Suppressor macrophage (primary cell): ENCODE data around the gene SRGAP2B.
"Not testable (repeated sequence)": the region's sequence is repeated elsewhere in the genome, so short reads cannot be mapped to it uniquely, and the experiment has no call there.

Experiments
- DNase-seq, 4 experiments: peaks; one replicate each; pipeline ENCODE4 v3.0.0-alpha.2; 2020 to 2022

The SRGAP2B gene

GRCh38 chr1:144946525-144947480 lies 148.3 kb downstream of the SRGAP2B start:
- DNase-seq = not testable (repeated sequence)

GRCh38 chr1:144941710-144942109 lies 153.4 kb downstream of the SRGAP2B start:
- DNase-seq = not testable (repeated sequence)

GRCh38 chr1:144940054-144940453 lies 155.1 kb downstream of the SRGAP2B start:
- DNase-seq = not testable (repeated sequence)

DNA sequence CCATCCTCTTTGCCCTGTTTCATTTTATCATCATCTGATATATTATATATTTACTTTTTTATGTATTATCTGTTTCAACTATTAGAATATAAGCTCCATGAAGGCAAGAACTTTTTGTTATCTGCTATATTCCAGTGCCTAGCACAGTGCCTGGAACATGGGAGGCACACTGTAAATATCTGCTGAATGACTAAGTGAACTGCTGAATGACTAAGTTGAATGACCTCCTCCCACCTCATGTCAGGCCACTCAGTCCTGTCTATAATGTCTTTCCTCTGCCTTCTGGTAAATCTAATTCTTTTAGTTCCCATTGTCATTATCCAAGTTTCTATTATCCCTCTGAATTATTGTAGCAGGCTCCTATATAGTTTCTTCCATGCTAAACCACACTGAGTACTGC lies 156.5 kb downstream of the SRGAP2B start:
- not testable (repeated sequence) for DNase-seq

DNA sequence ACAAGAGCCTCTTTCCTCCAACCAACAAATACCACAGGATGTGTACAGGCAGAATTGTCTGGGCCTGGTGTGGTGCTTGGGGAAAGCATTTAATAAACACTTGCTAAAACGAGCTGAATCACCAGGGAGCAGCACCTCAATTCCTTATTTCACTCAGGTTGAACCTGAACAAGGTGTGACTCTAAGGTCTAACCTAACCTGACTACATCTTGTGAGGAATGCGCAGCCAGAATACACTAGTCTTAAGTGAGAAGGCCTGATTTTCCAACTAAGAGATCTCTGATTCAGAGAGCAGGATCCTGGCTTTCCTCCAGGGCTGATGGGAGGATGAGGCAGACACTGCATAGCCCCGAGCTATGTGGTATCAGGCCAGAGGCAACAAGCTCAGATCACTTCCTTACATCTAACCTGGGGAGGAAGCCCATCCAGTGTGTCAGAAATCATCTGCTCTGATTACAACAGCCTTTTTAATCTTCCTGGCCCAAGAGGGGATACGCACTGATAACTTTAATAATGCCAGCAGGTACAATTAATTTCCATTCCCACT lies 158.9 kb downstream of the SRGAP2B start:
- DNase-seq = not testable (repeated sequence)

DNA sequence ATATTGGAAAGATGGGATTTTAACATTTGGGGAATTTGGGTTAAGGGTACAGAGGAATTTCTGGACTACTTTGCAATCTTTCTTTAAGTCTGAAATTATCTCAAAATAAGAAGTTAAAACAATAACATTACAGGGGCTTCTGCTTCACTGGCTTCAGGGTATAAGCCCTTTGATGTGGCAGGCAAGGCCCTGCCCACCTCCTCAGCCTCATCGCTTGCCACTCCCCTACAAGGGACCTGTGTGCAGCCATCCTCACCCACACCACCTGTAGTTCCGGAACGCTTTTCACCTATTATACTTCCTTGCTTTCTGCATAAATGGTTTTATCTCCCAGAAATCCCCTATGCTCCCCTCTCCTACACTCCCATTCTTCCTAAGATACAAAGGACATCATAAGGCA lies 159.8 kb downstream of the SRGAP2B start:
- not testable (repeated sequence) for DNase-seq

GRCh38 chr1:144933014-144933413 lies 162.1 kb downstream of the SRGAP2B start:
- not testable (repeated sequence) for DNase-seq

- DNase-seq = not testable (repeated sequence)
Measured at GRCh38 chr1:144932153-144932552, 163.0 kb downstream of the SRGAP2B start.

DNA sequence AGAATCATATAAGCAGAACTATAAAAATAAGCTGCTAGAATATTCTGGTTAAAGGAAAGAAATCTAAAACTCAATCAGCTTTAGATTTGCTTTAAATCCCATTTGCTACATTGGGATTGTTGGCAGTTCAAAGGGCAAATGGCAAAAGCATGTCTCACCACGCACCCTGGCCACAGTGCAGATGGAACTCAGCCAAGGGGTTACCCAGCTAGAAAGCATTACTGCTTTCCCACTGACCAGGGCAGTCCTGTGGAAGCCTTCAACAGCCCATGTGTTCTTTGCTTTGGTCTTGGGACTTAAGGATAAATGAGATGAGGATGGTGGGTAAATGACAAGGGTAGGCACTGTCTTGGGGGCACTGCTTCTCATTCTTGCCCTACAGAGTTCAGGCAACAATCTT lies 163.6 kb downstream of the SRGAP2B start:
- not testable (repeated sequence) for DNase-seq

DNA sequence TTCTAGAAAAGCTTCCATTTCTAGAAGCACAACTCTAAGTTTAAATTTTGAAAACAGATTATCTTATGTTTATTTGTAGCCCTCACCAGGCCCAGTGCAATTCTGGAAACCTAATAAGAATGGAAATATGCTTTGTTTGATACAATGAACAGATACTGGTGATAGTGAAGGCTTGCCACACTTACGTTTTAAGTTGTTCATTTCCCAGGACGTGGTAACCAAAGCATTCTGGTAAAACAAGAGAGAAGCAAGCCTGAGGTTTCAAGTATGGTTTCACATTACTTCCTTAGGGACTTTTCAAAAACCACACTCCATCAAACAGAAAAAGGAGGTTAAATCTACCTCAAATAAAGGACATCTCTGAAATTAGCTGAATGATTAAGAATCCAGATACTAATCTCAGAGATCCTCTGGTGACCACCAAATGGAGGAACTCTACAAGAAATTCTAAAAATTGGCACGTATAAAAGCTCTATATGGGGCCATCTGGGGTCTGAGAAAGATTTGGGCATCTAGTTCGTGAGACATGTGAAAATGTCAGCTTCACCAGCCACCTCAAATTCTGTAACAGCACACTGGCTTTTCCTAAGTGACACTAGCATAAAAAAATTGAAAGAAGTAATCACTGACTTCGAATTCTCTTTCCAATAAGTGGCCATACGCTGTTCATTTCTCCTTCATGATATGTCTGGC lies 164.9 kb downstream of the SRGAP2B start:
- DNase-seq = not testable (repeated sequence)

GRCh38 chr1:144927292-144927691 lies 167.8 kb downstream of the SRGAP2B start:
- DNase-seq = peak in 3 of 4 experiments; percentile 1 to 17 (median 2)

GRCh38 chr1:144923640-144924039 lies 171.5 kb downstream of the SRGAP2B start:
- not testable (repeated sequence) for DNase-seq

DNA sequence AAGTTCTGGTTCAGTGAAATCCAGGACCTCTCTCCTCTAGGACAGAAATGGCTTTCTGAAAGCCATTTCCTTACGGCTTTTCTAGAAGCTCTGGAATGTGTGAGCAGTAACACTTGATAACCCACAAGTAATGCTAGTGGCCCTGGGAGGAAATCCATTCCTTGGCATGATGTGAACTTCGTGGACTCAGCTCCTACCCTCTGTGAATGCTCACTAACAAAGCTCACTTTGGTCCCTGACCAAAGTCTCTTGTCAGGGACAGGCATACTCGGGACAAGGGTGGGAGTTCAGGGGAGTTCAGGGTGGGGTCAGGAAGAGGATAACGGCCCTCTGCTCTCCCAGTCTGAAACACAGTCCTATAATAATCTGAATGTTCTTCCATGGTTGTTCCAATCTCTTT lies 172.3 kb downstream of the SRGAP2B start:
- peak in 1 of 4 experiments; percentile 0 for DNase-seq

GRCh38 chr1:144919106-144919505 lies 176.0 kb downstream of the SRGAP2B start:
- not testable (repeated sequence) for DNase-seq

DNA sequence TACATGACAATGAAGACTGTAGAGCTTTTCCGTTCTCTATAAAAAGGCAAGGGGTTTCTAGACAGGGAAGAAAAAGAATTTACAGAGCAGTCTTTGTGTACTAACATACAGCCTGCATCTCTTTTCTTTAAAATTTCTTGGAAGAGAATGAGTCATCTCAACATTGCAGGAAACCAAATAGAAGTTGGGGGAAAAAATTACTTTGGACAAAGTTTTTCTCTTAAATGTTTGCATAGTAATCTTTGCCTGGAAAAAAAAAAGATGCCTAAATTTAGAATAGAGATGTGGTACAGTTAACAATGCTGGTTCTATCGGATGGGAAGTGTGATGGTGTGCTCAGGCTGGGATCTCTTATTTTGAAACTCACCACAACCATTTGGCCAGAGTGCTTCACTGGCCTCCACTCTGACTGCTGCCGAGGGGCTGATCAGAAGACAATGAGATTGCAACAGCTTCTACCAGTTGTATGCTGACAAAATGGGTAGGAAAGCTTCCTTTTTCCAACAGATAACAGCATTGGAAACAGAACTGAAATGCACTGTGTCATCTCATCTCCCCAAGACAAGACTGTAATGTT lies 177.0 kb downstream of the SRGAP2B start:
- DNase-seq = not testable (repeated sequence)

DNA sequence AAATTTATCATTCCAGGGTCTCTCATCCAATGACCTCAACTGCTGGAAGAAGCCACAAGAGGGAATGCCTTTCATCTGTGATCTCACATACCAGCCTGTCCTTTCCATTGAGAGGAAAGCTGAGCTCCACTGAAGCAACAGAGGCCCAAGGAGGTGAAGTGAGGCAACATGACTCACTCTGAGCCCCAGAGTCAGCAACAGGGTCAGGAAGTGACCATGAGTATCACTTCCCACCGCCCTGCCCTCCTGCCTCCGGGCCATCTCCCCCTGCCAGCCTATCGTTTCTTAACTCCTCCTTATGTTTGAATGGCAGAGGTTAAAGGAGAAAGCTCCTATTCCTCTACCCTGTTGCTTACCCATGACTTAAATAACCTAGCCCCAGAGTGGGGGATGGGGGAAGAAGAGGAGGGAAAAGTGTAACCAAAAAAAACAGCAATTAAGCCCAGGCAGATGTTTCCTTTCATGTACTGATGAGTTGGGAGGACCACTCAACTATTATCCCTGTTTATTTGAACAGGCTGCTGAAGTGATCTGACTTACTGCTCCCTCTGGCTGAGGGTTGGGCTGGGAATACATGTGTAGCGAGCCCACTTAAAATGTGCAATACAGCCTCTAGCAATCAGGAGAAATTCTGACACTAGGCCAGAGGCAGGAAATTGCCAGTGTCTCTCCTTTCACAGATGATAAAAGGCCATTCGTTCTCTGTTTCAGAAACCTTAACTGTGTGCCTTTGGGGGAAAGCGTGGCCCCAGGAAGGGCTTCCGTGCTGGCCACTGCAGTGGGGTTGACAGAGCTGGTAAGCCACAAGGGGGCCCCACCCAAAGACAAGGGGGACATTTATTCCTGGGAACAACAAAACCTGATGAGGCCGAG lies 177.7 kb downstream of the SRGAP2B start:
- not testable (repeated sequence) for DNase-seq

DNA sequence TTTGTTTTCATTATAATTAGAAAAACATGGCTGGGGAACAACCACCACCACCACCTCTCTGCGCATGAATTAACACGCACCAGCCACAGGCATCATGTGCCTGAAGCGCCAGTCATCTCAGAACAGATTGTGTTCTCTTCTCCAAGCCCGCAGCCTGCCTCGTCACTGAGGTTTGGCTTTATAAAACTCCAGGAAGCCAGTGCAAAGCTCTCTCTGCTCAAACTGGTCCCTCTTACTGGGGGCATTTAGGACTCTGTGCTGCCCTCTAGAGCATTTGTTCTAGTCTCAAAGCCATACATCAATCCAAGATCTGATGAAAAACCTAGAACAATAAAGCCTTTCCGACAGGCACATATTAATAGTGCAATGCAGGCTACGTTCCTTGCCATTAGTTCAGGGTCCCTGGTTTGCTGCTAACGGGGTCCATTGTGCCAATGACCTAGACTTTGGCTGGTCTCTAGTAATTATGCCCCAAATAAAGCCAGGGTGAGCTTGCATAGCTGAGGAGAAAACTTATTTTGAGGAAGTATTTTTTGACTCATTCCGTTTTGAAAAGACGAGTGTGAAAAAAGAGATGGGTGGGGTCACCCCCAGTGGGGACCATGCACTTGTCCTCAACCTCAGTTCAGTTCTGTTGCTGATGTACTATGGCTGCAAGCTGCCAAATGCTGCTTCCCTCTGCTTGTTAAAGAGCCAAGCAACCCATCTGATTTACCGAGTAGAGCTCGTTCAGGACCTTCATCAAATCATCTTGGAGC lies 181.0 kb downstream of the SRGAP2B start:
- not testable (repeated sequence) for DNase-seq

DNA sequence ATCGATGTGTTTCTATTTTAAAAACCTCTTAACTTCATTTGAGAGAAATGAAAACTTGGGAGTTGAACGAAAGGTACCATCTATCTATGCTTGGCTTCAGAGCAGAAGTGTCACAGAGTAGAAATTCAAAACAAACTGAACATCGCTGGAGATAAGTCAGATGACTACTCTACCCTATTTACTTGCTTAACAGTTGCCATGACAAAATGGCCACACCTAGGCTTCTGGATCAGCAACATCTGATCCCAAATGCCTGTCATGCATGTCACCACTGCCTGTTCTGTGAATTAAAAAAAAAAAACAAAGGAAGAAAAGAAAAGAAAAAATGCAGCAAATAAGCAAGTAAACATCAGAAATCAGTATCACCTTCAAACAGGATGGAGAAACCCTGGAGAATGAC lies 181.7 kb downstream of the SRGAP2B start:
- not testable (repeated sequence) for DNase-seq

DNA sequence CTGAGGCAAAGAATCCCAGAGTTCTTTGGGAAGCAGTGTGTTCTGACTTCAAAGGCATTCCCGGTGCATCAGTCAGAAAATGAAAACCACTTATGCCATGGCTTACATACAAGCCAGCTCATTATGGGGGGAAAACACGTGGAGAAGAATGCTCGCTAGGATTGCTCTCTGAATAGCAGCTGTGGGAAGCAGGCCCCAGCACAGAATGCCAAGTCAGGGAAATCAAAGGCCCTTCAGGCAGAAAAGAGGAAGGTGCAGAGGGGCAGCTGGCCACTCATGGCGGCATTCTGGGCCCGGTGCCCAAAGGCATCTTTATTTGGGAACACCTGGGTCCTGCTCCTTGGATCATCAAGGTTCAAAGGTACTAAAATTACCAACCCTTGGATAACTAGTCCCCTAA lies 184.4 kb downstream of the SRGAP2B start:
- not testable (repeated sequence) for DNase-seq

DNA sequence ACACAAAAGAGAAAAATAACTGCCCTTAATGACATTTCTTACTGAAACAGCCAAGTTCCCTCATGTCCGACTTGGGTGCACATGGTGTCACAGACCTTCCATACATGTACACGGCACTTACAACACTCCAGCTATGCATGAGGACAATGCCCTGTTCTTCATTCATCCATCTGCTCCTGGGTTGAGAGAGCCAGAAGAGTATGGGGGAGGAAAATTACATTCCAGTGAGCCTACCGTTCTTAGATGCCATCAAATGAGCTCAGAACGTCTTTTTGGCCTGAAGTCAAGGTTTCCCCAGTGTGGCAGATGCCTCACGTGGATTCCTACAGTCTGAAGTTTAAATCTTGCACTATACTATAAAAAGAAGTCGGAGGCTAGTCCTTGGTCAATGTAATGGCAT lies 194.3 kb downstream of the SRGAP2B start:
- not testable (repeated sequence) for DNase-seq
